ENCODE measurements around the gene SMOC1.

The SMOC1 gene

GRCh38 chr14:69863083-69863482, 16.1 kb upstream of the SMOC1 start:
- DNase-seq (ENCODE audit: low read depth), result no peak

- DNase-seq (ENCODE audit: low read depth), result no peak
Observed at GRCh38 chr14:69865701-69866365, 13.4 kb upstream of the SMOC1 start.

GRCh38 chr14:69868363-69868963, 10.8 kb upstream of the SMOC1 start:
- no peak for DNase-seq (ENCODE audit: low read depth)

- DNase-seq (ENCODE audit: low read depth), result no peak
Observed at GRCh38 chr14:69870613-69871012, 8.6 kb upstream of the SMOC1 start.

- no peak for DNase-seq (ENCODE audit: low read depth)
Observed at GRCh38 chr14:69873877-69874780, 5.1 kb upstream of the SMOC1 start.

GRCh38 chr14:69876221-69876847, 2.9 kb upstream of the SMOC1 start:
- DNase-seq (ENCODE audit: low read depth), result no peak

- no peak for DNase-seq (ENCODE audit: low read depth)
Observed at GRCh38 chr14:69876848-69877306, 2.3 kb upstream of the SMOC1 start.

- DNase-seq (ENCODE audit: low read depth), result no peak
Observed at GRCh38 chr14:69877492-69877891, 1.7 kb upstream of the SMOC1 start.

- no peak for DNase-seq (ENCODE audit: low read depth)
Observed at GRCh38 chr14:69878251-69878650, 965 bp upstream of the SMOC1 start.

GRCh38 chr14:69880044-69880487, 850 bp downstream of the SMOC1 start:
- DNase-seq (ENCODE audit: low read depth), result no peak

GRCh38 chr14:69880893-69881292, 1.7 kb downstream of the SMOC1 start:
- no peak for DNase-seq (ENCODE audit: low read depth)

- DNase-seq (ENCODE audit: low read depth), result no peak
Observed at GRCh38 chr14:69882116-69882864, 3.1 kb downstream of the SMOC1 start.

GRCh38 chr14:69882915-69883314, 3.7 kb downstream of the SMOC1 start:
- no peak for DNase-seq (ENCODE audit: low read depth)

GRCh38 chr14:69886453-69887242, 7.4 kb downstream of the SMOC1 start:
- no peak for DNase-seq (ENCODE audit: low read depth)

- no peak for DNase-seq (ENCODE audit: low read depth)
Observed at GRCh38 chr14:69887740-69888657, 8.8 kb downstream of the SMOC1 start.

- no peak for DNase-seq (ENCODE audit: low read depth)
Observed at GRCh38 chr14:69891422-69891821, 12.2 kb downstream of the SMOC1 start.

GRCh38 chr14:69895109-69895508, 15.9 kb downstream of the SMOC1 start:
- DNase-seq (ENCODE audit: low read depth), result no peak

GRCh38 chr14:69896080-69896479, 16.9 kb downstream of the SMOC1 start:
- no peak for DNase-seq (ENCODE audit: low read depth)

- DNase-seq (ENCODE audit: low read depth), result no peak
Observed at GRCh38 chr14:69896972-69897371, 17.8 kb downstream of the SMOC1 start.

GRCh38 chr14:69900603-69901002, 21.4 kb downstream of the SMOC1 start:
- DNase-seq (ENCODE audit: low read depth), result no peak

Measured in T-helper 22 cell (primary cell).